IMR-90 (cell line): ENCODE results near the gene HOXA3. TPM values are rescaled to one million over a fixed set of nuclear protein-coding genes. Genes with fewer than 3 reads are reported as not detected.

Experiments used
- ATAC-seq: fragments of 200-7000 bp; cut with Tn5 transposase; 2 replicates; pipeline ENCODE4 v1.9.1; 2020; ENCODE audit warnings: low read depth, mild to moderate bottlenecking, moderate library complexity
- BruUV-seq: library from RNA; stranded (reverse); fragments of 400-500 nt; replicated peaks from 2 replicates; lab custom pipeline; 2021; lab: Mats Ljungman, UMichigan
- CTCF ChIA-PET: fragments of 300-600 bp; formaldehyde crosslinking; extraction: SDS; loops from one replicate; lab custom pipeline; 2021; ENCODE audit warnings: antibody characterized with exemption; lab: Yijun Ruan, JAX
- POLR2A ChIA-PET: fragments of 300-600 bp; sonication (Branson Sonifier 250); formaldehyde crosslinking; loops from one replicate; lab custom pipeline; 2022; ENCODE audit warnings: antibody characterized with exemption; ENCODE audit not compliant: unreplicated experiment; lab: Charles Lee
- DNase-seq: peaks from one replicate; pipeline ENCODE4 v3.0.0; 2013
- H2AFZ ChIP-seq: replicated peaks from 2 replicates; pipeline ENCODE3; 2013; ENCODE audit warnings: low read length, mild to moderate bottlenecking; ENCODE audit not compliant: poor library complexity
- H2AK5ac ChIP-seq: 2 replicates; pipeline ENCODE4 v1.6.1; 2013; ENCODE audit warnings: low read depth, low read length, inconsistent platforms
- H2AK9ac ChIP-seq: replicated peaks from 2 replicates; pipeline ENCODE3; 2013; ENCODE audit warnings: mild to moderate bottlenecking, low read depth, low read length, moderate library complexity; ENCODE audit not compliant: poor library complexity
- H2BK120ac ChIP-seq: 2 replicates; pipeline ENCODE4 v1.6.1; 2013; ENCODE audit warnings: low read depth, low read length, inconsistent platforms
- H2BK15ac ChIP-seq: 3 replicates; pipeline ENCODE4 v1.6.1; 2013; ENCODE audit warnings: low read depth, low read length, inconsistent platforms
- H2BK20ac ChIP-seq: 2 replicates; pipeline ENCODE4 v1.6.1; 2013; ENCODE audit warnings: low read depth, mild to moderate bottlenecking, inconsistent platforms, low read length, moderate library complexity
- H2BK5ac ChIP-seq: 2 replicates; pipeline ENCODE4 v1.6.1; 2013; ENCODE audit warnings: mild to moderate bottlenecking, low read depth, low read length, inconsistent platforms; ENCODE audit not compliant: poor library complexity, severe bottlenecking
- H3K14ac ChIP-seq: replicated peaks from 2 replicates; pipeline ENCODE4 v1.6.1; 2013; ENCODE audit warnings: low read depth, low read length, inconsistent platforms
- H3K18ac ChIP-seq: 2 replicates; pipeline ENCODE4 v1.6.1; 2013; ENCODE audit warnings: low read depth, low read length, control low read depth
- H3K23ac ChIP-seq: 2 replicates; pipeline ENCODE4 v1.6.1; 2013; ENCODE audit warnings: low read depth, low read length, inconsistent platforms
- H3K27ac ChIP-seq: 2 replicates; pipeline ENCODE4 v1.5.1; 2013; ENCODE audit warnings: mild to moderate bottlenecking, control low read depth, low read length; ENCODE audit not compliant: insufficient read depth
- H3K27me3 ChIP-seq: 2 replicates; pipeline ENCODE4 v1.6.1; 2013; ENCODE audit warnings: low read length; ENCODE audit not compliant: control insufficient read depth, insufficient read depth
- H3K36me3 ChIP-seq: 2 replicates; pipeline ENCODE4 v1.6.1; 2013; ENCODE audit warnings: low read length, mixed read lengths; ENCODE audit not compliant: control insufficient read depth, insufficient read depth
- H3K4ac ChIP-seq: 2 replicates; pipeline ENCODE4 v1.6.1; 2013; ENCODE audit warnings: low read depth, low read length, inconsistent platforms
- H3K4me1 ChIP-seq: 2 replicates; pipeline ENCODE4 v1.6.1; 2013; ENCODE audit warnings: low read length, mixed read lengths; ENCODE audit not compliant: control insufficient read depth, insufficient read depth
- H3K4me2 ChIP-seq: 2 replicates; pipeline ENCODE4 v1.6.1; 2013; ENCODE audit warnings: low read depth, mild to moderate bottlenecking, control low read depth, low read length, moderate library complexity
- H3K4me3 ChIP-seq: 2 replicates; pipeline ENCODE4 v1.5.1; 2013; ENCODE audit warnings: low read depth, mild to moderate bottlenecking, control low read depth, low read length, moderate library complexity; ENCODE audit not compliant: insufficient read depth
- H3K56ac ChIP-seq: 2 replicates; pipeline ENCODE4 v1.6.1; 2013; ENCODE audit warnings: low read length, inconsistent platforms; ENCODE audit not compliant: insufficient read depth; ENCODE audit errors: extremely low read depth
- H3K79me1 ChIP-seq, 2 experiments: 2 replicates each; pipeline ENCODE4 v1.6.1; 2013; ENCODE audit warnings: low read length in 2 of 2, inconsistent platforms in 1 of 2, low read depth in 1 of 2
- H3K9ac ChIP-seq: 2 replicates; pipeline ENCODE4 v1.6.1; 2013; ENCODE audit warnings: low read depth, low read length, control low read depth
- H3K9me1 ChIP-seq: 2 replicates; pipeline ENCODE4 v1.6.1; 2013; ENCODE audit warnings: low read length, inconsistent platforms; ENCODE audit not compliant: insufficient read depth
- H3K9me3 ChIP-seq: 2 replicates; pipeline ENCODE4 v1.6.1; 2013; ENCODE audit warnings: low read length; ENCODE audit not compliant: control insufficient read depth, insufficient read depth
- H4K20me1 ChIP-seq: 2 replicates; pipeline ENCODE4 v1.6.1; 2013; ENCODE audit warnings: low read length, inconsistent platforms; ENCODE audit not compliant: insufficient read depth
- H4K5ac ChIP-seq: 2 replicates; pipeline ENCODE4 v1.6.1; 2013; ENCODE audit warnings: mild to moderate bottlenecking, low read depth, low read length, control low read depth
- H4K8ac ChIP-seq, 2 experiments: 2 replicates each; pipeline ENCODE4 v1.6.1; 2013; ENCODE audit warnings: low read depth in 2 of 2, low read length in 2 of 2, control low read depth in 1 of 2, inconsistent platforms in 1 of 2
- H4K91ac ChIP-seq: 2 replicates; pipeline ENCODE4 v1.6.1; 2013; ENCODE audit warnings: low read depth, low read length, inconsistent platforms; ENCODE audit not compliant: insufficient read depth
- BHLHE40 ChIP-seq: fragments of 150-350 bp; IDR thresholded peaks from 2 replicates; pipeline ENCODE4 v1.6.1; 2016; ENCODE audit warnings: mild to moderate bottlenecking, low read depth, low read length
- CEBPB ChIP-seq: IDR thresholded peaks from 2 replicates; pipeline ENCODE4 v1.6.1; 2012; ENCODE audit warnings: low read depth, low read length, improper control_type of control experiment
- CHD1 ChIP-seq: IDR thresholded peaks from 2 replicates; pipeline ENCODE4 v1.6.1; 2012; ENCODE audit warnings: low read depth, low read length, improper control_type of control experiment
- FOS ChIP-seq: fragments of 150-350 bp; IDR thresholded peaks from 2 replicates; pipeline ENCODE4 v1.6.1; 2016; ENCODE audit warnings: low read depth, low read length
- MAFK ChIP-seq: IDR thresholded peaks from 2 replicates; pipeline ENCODE4 v1.6.1; 2012; ENCODE audit warnings: low read depth, low read length, improper control_type of control experiment
- MAZ ChIP-seq: IDR thresholded peaks from 2 replicates; pipeline ENCODE4 v1.6.1; 2012; ENCODE audit warnings: low read depth, mild to moderate bottlenecking, low read length, improper control_type of control experiment, moderate library complexity, borderline replicate concordance
- MXI1 ChIP-seq: IDR thresholded peaks from 2 replicates; pipeline ENCODE4 v1.6.1; 2012; ENCODE audit warnings: low read depth, mild to moderate bottlenecking, low read length, moderate library complexity, borderline replicate concordance
- NFE2L2 ChIP-seq: fragments of 150-350 bp; IDR thresholded peaks from 2 replicates; pipeline ENCODE4 v1.6.1; 2016; ENCODE audit warnings: low read depth, mild to moderate bottlenecking, low read length
- RFX5 ChIP-seq: IDR thresholded peaks from 2 replicates; pipeline ENCODE4 v1.8.0; 2012; ENCODE audit warnings: low read depth, mild to moderate bottlenecking, low read length, moderate library complexity
- SMC3 ChIP-seq: fragments of 150-350 bp; IDR thresholded peaks from 2 replicates; pipeline ENCODE4 v1.6.1; 2016; ENCODE audit warnings: low read depth, mild to moderate bottlenecking, antibody characterized with exemption, low read length, moderate library complexity
- WGBS, 2 experiments: methylation state at CpG; one replicate each; pipeline versions ENCODE4 v1.1.5 to v1.1.7; 2013; ENCODE audit warnings: missing lambda C conversion rate in 2 of 2; ENCODE audit not compliant: insufficient read length in 1 of 2; ENCODE audit errors: extremely low coverage in 2 of 2; 5-methylcytosine and 5-hydroxymethylcytosine counted together
- dilution Hi-C: fragments of 300-500 bp; cut with HindIII; formaldehyde crosslinking; loops from one replicate; pipeline ENCODE4 v1.14.3; 2018; ENCODE audit warnings: low sequenced_read_pairs; ENCODE audit not compliant: unreplicated experiment
- in situ Hi-C: fragments of 300-500 bp; cut with MboI; formaldehyde crosslinking; loops from 3 replicates; pipeline ENCODE4 v1.14.3; 2019; ENCODE audit warnings: low sequenced_read_pairs, inconsistent platforms, mixed read lengths
- intact Hi-C: fragments of 100-400 bp; cut with micrococcal nuclease; formaldehyde crosslinking; loops from 2 replicates; pipeline ENCODE4 v1.10.0; 2022
- polyA plus RNA-seq, 3 experiments: library from polyadenylated mRNA; depleted of rRNA; stranded (reverse); fragments of >200 nt; gene quantifications; 2 replicates each; pipeline ENCODE4 v1.2.3, GENCODE V29; 2012; ENCODE audit warnings: low replicate concordance in 1 of 3
- total RNA-seq: library from RNA; depleted of rRNA; stranded (reverse); fragments of >200 nt; gene quantifications from 2 replicates; pipeline ENCODE4 v1.2.3, GENCODE V29; 2012
- TF ChIP-seq, protein P1 (sequence below): fragments of 150-350 bp; IDR thresholded peaks from 2 replicates; pipeline ENCODE4 v1.6.1; 2017; ENCODE audit warnings: mild to moderate bottlenecking, antibody characterized with exemption, low read length, low read depth
- TF ChIP-seq, protein P2 (sequence below): fragments of 150-350 bp; IDR thresholded peaks from 2 replicates; pipeline ENCODE4 v1.6.1; 2016; ENCODE audit warnings: low read depth, mild to moderate bottlenecking, low read length, moderate library complexity, borderline replicate concordance

HOXA3 gene
- total and polyA plus RNA-seq, 2 of the 4 experiments (the other 2 are of a cell fraction) = 0.90 to 5.4 TPM

DNA sequence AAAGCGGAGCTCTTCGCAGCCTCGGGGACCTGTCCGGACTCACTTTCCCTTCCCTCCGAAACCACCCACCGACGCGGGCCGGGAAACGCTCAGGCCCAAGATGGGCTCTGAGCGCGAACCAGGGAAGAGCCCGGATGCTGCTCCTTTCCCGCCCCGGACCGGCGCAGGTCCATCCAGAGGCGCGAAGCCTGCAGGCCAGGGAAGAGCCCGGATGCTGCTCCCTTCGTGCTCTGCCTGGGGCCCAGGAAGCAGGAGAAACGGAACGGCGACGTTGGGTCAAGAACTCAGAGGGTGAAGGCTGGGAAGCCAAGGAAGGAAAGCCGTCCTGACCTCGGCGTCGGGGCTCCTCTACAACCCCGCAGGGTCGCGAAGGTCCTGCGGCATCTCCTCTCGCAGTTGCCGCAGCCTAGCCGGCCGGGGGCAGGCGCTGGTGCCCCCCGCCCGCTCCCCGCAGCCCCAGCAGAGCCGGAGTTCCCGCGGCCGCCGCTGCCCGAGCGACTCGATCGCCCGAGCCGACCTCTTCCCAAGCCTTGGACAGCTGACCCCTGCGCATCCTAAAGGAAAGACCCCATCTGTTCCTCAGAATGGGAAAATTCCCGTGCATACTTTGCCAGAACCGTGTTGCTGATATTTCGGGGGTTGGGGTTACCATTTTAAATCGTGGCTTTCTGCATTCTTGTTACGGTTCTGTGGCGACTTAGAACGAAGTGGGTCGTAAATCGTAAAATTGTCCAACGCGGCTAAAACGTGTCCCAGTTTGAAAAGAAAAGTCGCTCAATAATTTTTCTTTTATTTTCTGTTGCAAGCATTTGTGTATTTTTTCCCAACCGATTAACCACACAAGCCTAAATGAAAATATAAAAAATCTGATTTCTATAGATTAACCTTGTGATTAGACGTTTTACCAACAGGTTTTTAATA, 64.1 kb downstream of the HOXA3 start:
- intact Hi-C loops (no loop called here), in situ Hi-C loops (no loop called here), dilution Hi-C loops (no loop called here)
- Histone ChIP-seq H3K9me3 (no peaks in the 10 kb centered on the region), H2AFZ (peak overlapping the region; percentile 27), H3K23ac (no peak overlapping the region), H3K79me1 (no peaks in the 10 kb centered on the region), H2BK5ac (no peak overlapping the region), H3K4me1 (no peaks in the 10 kb centered on the region), H2AK5ac (no peak overlapping the region), H3K27ac (no peak overlapping the region), H2BK15ac (no peak overlapping the region), H3K4me3 (no peak overlapping the region), H2BK20ac (no peak overlapping the region), H3K18ac (no peak overlapping the region), H2AK9ac (no peak overlapping the region), H3K36me3 (no peaks in the 10 kb centered on the region), H4K20me1 (no peaks in the 10 kb centered on the region), H3K56ac (no peak overlapping the region), H3K9ac (no peak overlapping the region), H4K91ac (no peak overlapping the region), H3K9me1 (no peaks in the 10 kb centered on the region), H3K4ac (no peak overlapping the region), H3K27me3 (peaks cover 4% of the 10 kb centered on the region; the same call in 1 of the 2 replicates), H3K14ac (no peak overlapping the region), H2BK120ac (no peak overlapping the region), H4K5ac (no peak overlapping the region), H3K4me2 (no peak overlapping the region), H4K8ac (no peak overlapping the region)
- no peak for ATAC-seq
- BruUV-seq = no TSS peak
- DNase-seq = no peak
- WGBS, 2 experiments = 56% methylated on average over 46 of the region's 68 CpGs; no CpG with 5 or more reads in 1 of the 2 experiments
- no peak for TF ChIP-seq SMC3
- TF ChIP-seq, protein P1, sequence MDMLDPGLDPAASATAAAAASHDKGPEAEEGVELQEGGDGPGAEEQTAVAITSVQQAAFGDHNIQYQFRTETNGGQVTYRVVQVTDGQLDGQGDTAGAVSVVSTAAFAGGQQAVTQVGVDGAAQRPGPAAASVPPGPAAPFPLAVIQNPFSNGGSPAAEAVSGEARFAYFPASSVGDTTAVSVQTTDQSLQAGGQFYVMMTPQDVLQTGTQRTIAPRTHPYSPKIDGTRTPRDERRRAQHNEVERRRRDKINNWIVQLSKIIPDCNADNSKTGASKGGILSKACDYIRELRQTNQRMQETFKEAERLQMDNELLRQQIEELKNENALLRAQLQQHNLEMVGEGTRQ = no peak
- TF ChIP-seq MAZ = no peak
- TF ChIP-seq CEBPB = no peak
- TF ChIP-seq NFE2L2 = no peak
- TF ChIP-seq MXI1 = no peak
- TF ChIP-seq MAFK = no peak
- TF ChIP-seq, protein P2, sequence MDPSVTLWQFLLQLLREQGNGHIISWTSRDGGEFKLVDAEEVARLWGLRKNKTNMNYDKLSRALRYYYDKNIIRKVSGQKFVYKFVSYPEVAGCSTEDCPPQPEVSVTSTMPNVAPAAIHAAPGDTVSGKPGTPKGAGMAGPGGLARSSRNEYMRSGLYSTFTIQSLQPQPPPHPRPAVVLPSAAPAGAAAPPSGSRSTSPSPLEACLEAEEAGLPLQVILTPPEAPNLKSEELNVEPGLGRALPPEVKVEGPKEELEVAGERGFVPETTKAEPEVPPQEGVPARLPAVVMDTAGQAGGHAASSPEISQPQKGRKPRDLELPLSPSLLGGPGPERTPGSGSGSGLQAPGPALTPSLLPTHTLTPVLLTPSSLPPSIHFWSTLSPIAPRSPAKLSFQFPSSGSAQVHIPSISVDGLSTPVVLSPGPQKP = no peak
- TF ChIP-seq CHD1 = no peak
- TF ChIP-seq BHLHE40 = no peak
- TF ChIP-seq RFX5 = no peak
- TF ChIP-seq FOS = no peak
- CTCF ChIA-PET = no interaction called here
- POLR2A ChIA-PET = no interaction called here
